ENCODE data around the gene RASAL2.
A peak's percentile ranks its signal among the peaks of the same experiment; 100 is the strongest.

The RASAL2 gene

GRCh38 chr1:178143730-178144690 lies 50.1 kb downstream of the RASAL2 start:
- in situ Hi-C loops (cut with MboI; ENCODE audit: low pct_unique_long_range_greater_than_20kb, low sequenced_read_pairs), result no loop called here
- no peak for DNase-seq

GRCh38 chr1:178145605-178146004 lies 51.7 kb downstream of the RASAL2 start:
- DNase-seq, result no peak
- in situ Hi-C loops (cut with MboI; ENCODE audit: low pct_unique_long_range_greater_than_20kb, low sequenced_read_pairs), result no loop called here

GRCh38 chr1:178146436-178146835 lies 52.5 kb downstream of the RASAL2 start:
- no peak for DNase-seq
- in situ Hi-C loops (cut with MboI; ENCODE audit: low pct_unique_long_range_greater_than_20kb, low sequenced_read_pairs), result no loop called here

GRCh38 chr1:178150610-178151009 lies 56.7 kb downstream of the RASAL2 start:
- DNase-seq, result no peak
- in situ Hi-C loops (cut with MboI; ENCODE audit: low pct_unique_long_range_greater_than_20kb, low sequenced_read_pairs), result no loop called here

GRCh38 chr1:178151831-178152230 lies 57.9 kb downstream of the RASAL2 start:
- in situ Hi-C loops (cut with MboI; ENCODE audit: low pct_unique_long_range_greater_than_20kb, low sequenced_read_pairs), result no loop called here
- no peak for DNase-seq

GRCh38 chr1:178155481-178156255 lies 61.8 kb downstream of the RASAL2 start:
- in situ Hi-C loops (cut with MboI; ENCODE audit: low pct_unique_long_range_greater_than_20kb, low sequenced_read_pairs), result no loop called here
- no peak for DNase-seq

GRCh38 chr1:178160736-178161475 lies 67.0 kb downstream of the RASAL2 start:
- DNase-seq, result no peak
- in situ Hi-C loops (cut with MboI; ENCODE audit: low pct_unique_long_range_greater_than_20kb, low sequenced_read_pairs), result no loop called here

- in situ Hi-C loops (cut with MboI; ENCODE audit: low pct_unique_long_range_greater_than_20kb, low sequenced_read_pairs), result no loop called here
- no peak for DNase-seq
These were observed 67.6 kb downstream of the RASAL2 start for GRCh38 chr1:178161516-178161915.

- DNase-seq, result no peak
- in situ Hi-C loops (cut with MboI; ENCODE audit: low pct_unique_long_range_greater_than_20kb, low sequenced_read_pairs), result no loop called here
These were observed 71.3 kb downstream of the RASAL2 start for GRCh38 chr1:178165196-178165595.

GRCh38 chr1:178166429-178167024 lies 72.6 kb downstream of the RASAL2 start:
- in situ Hi-C loops (cut with MboI; ENCODE audit: low pct_unique_long_range_greater_than_20kb, low sequenced_read_pairs), result no loop called here
- no peak for DNase-seq

GRCh38 chr1:178168536-178168935 lies 74.6 kb downstream of the RASAL2 start:
- no peak for DNase-seq
- in situ Hi-C loops (cut with MboI; ENCODE audit: low pct_unique_long_range_greater_than_20kb, low sequenced_read_pairs), result no loop called here

GRCh38 chr1:178169649-178170048 lies 75.7 kb downstream of the RASAL2 start:
- in situ Hi-C loops (cut with MboI; ENCODE audit: low pct_unique_long_range_greater_than_20kb, low sequenced_read_pairs), result no loop called here
- no peak for DNase-seq

- in situ Hi-C loops (cut with MboI; ENCODE audit: low pct_unique_long_range_greater_than_20kb, low sequenced_read_pairs), result no loop called here
- no peak for DNase-seq
These were observed 79.0 kb downstream of the RASAL2 start for GRCh38 chr1:178172939-178173338.

GRCh38 chr1:178174539-178174938 lies 80.6 kb downstream of the RASAL2 start:
- in situ Hi-C loops (cut with MboI; ENCODE audit: low pct_unique_long_range_greater_than_20kb, low sequenced_read_pairs), result no loop called here
- no peak for DNase-seq

GRCh38 chr1:178180405-178180804 lies 86.5 kb downstream of the RASAL2 start:
- in situ Hi-C loops (cut with MboI; ENCODE audit: low pct_unique_long_range_greater_than_20kb, low sequenced_read_pairs), result loop anchor here (25.0 kb wide), 1 partner anchor 118 kb away; no protein-coding TSS in a partner anchor
- DNase-seq, result no peak

- in situ Hi-C loops (cut with MboI; ENCODE audit: low pct_unique_long_range_greater_than_20kb, low sequenced_read_pairs), result loop anchor here (25.0 kb wide), 1 partner anchor 121 kb away; no protein-coding TSS in a partner anchor
- no peak for DNase-seq
These were observed 89.9 kb downstream of the RASAL2 start for GRCh38 chr1:178183796-178184195.

- DNase-seq, result no peak
- in situ Hi-C loops (cut with MboI; ENCODE audit: low pct_unique_long_range_greater_than_20kb, low sequenced_read_pairs), result loop anchor here (25.0 kb wide), 1 partner anchor 126 kb away; no protein-coding TSS in a partner anchor
These were observed 94.4 kb downstream of the RASAL2 start for GRCh38 chr1:178188306-178188705.

GRCh38 chr1:178189814-178190213 lies 95.9 kb downstream of the RASAL2 start:
- peak; percentile 80 for DNase-seq
- in situ Hi-C loops (cut with MboI; ENCODE audit: low pct_unique_long_range_greater_than_20kb, low sequenced_read_pairs), result loop anchor here (25.0 kb wide), 1 partner anchor 128 kb away; no protein-coding TSS in a partner anchor

GRCh38 chr1:178190881-178191280 lies 97.0 kb downstream of the RASAL2 start:
- in situ Hi-C loops (cut with MboI; ENCODE audit: low pct_unique_long_range_greater_than_20kb, low sequenced_read_pairs), result loop anchor here (25.0 kb wide), 1 partner anchor 129 kb away; no protein-coding TSS in a partner anchor

More at GRCh38 chr1:178190881-178191280, 97.0 kb downstream of the RASAL2 start:
- DNase-seq, result no peak
